NB4 (cell line): ENCODE results near the gene LY86.

Experiments used
- CTCF ChIP-seq: IDR thresholded peaks from one replicate; pipeline ENCODE4 v1.5.1; 2012; ENCODE audit warnings: low read depth, low read length
- MYC ChIP-seq: IDR thresholded peaks from 2 replicates; pipeline ENCODE4 v1.6.1; 2011; ENCODE audit warnings: low read depth, low read length
- POLR2A ChIP-seq: IDR thresholded peaks from 2 replicates; pipeline ENCODE4 v1.6.1; 2011; ENCODE audit warnings: mild to moderate bottlenecking; ENCODE audit not compliant: insufficient read length; ENCODE audit errors: extremely low read depth

- TF ChIP-seq POLR2A (no peak), CTCF (no peak), MYC (no peak)
Observed at GRCh38 chr6:6604566-6604965, 16.0 kb downstream of the LY86 start.
